ENCODE measurements around the gene FAM20C.

FAM20C gene

GRCh38 chr7:159370-160270 lies 32.8 kb upstream of the FAM20C start:
- DNase-seq, result no peak

- no peak for DNase-seq
Measured at GRCh38 chr7:160958-161725, 31.2 kb upstream of the FAM20C start.

- no peak for DNase-seq
Measured at GRCh38 chr7:162632-163297, 29.6 kb upstream of the FAM20C start.

- DNase-seq, result no peak
Measured at GRCh38 chr7:163298-163695, 29.1 kb upstream of the FAM20C start.

- no peak for DNase-seq
Measured at GRCh38 chr7:163971-164881, 28.1 kb upstream of the FAM20C start.

- no peak for DNase-seq
Measured at GRCh38 chr7:164882-165660, 27.3 kb upstream of the FAM20C start.

GRCh38 chr7:165661-166337 lies 26.6 kb upstream of the FAM20C start:
- no peak for DNase-seq

- no peak for DNase-seq
Measured at GRCh38 chr7:166338-167060, 25.9 kb upstream of the FAM20C start.

GRCh38 chr7:167090-167855 lies 25.1 kb upstream of the FAM20C start:
- DNase-seq, result no peak

- no peak for DNase-seq
Measured at GRCh38 chr7:167976-168791, 24.2 kb upstream of the FAM20C start.

- no peak for DNase-seq
Measured at GRCh38 chr7:169276-170172, 22.8 kb upstream of the FAM20C start.

- no peak for DNase-seq
Measured at GRCh38 chr7:170551-171363, 21.6 kb upstream of the FAM20C start.

GRCh38 chr7:171364-171904 lies 20.9 kb upstream of the FAM20C start:
- DNase-seq, result no peak

- no peak for DNase-seq
Measured at GRCh38 chr7:171912-172515, 20.4 kb upstream of the FAM20C start.

GRCh38 chr7:173209-173918 lies 19.0 kb upstream of the FAM20C start:
- no peak for DNase-seq
